H1 (cell line): Measurements from ENCODE around the gene AHRR. TPM values are rescaled to one million over a fixed set of nuclear protein-coding genes. Genes with fewer than 3 reads are reported as not detected.

Experiments used
- CTCF ChIA-PET: fragments of 300-600 bp; sonication (Branson Sonifier 250); formaldehyde crosslinking; loops from one replicate; lab custom pipeline; 2021; ENCODE audit not compliant: partially characterized antibody; lab: Charles Lee
- POLR2A ChIA-PET: fragments of 300-600 bp; sonication (Branson Sonifier 250); formaldehyde crosslinking; loops from one replicate; lab custom pipeline; 2021; ENCODE audit warnings: inconsistent platforms; ENCODE audit not compliant: partially characterized antibody; lab: Charles Lee
- DNase-seq, 2 experiments: peaks; one replicate each; pipeline versions ENCODE4 v3.0.0 to v3.0.0-alpha.2; 2010 to 2022; ENCODE audit warnings: low spot score in 2 of 2, low read depth in 1 of 2, mixed read lengths in 1 of 2
- FAIRE-seq: peaks from 2 replicates; lab custom pipeline; 2011; peaks lifted over from hg19 to GRCh38; lab: Jason Lieb, UNC
- H2AFZ ChIP-seq: 2 replicates; pipeline ENCODE4 v1.8.1; 2012; ENCODE audit warnings: low read length, inconsistent platforms
- H2AK5ac ChIP-seq: 2 replicates; pipeline ENCODE4 v1.6.1; 2013; ENCODE audit warnings: low read depth, low read length
- H2BK120ac ChIP-seq: replicated peaks from 2 replicates; pipeline ENCODE3; 2013; ENCODE audit warnings: low read depth, low read length, inconsistent platforms
- H2BK12ac ChIP-seq: 2 replicates; pipeline ENCODE4 v1.6.1; 2013; ENCODE audit warnings: low read depth, low read length
- H2BK15ac ChIP-seq: 2 replicates; pipeline ENCODE4 v1.6.1; 2013; ENCODE audit warnings: low read length
- H2BK20ac ChIP-seq: 2 replicates; pipeline ENCODE4 v1.6.1; 2013; ENCODE audit warnings: low read length
- H2BK5ac ChIP-seq: 2 replicates; pipeline ENCODE4 v1.6.1; 2013; ENCODE audit warnings: low read depth, low read length
- H3K14ac ChIP-seq: 2 replicates; pipeline ENCODE4 v1.6.1; 2013; ENCODE audit warnings: inconsistent platforms; ENCODE audit not compliant: insufficient read length
- H3K18ac ChIP-seq: 2 replicates; pipeline ENCODE4 v1.6.1; 2013; ENCODE audit warnings: low read length; ENCODE audit errors: extremely low read depth
- H3K23ac ChIP-seq: 2 replicates; pipeline ENCODE4 v1.6.1; 2013; ENCODE audit warnings: inconsistent platforms; ENCODE audit not compliant: insufficient read length
- H3K23me2 ChIP-seq: 2 replicates; pipeline ENCODE4 v1.6.1; 2013; ENCODE audit warnings: low read depth, low read length
- H3K27ac ChIP-seq: 2 replicates; pipeline ENCODE4 v1.6.1; 2011; ENCODE audit warnings: low read depth, low read length, inconsistent platforms
- H3K27me3 ChIP-seq, 4 experiments: replicated peaks in 1 of 4; 1 replicate in 1 of 4; 2 replicates in 3 of 4; pipeline versions ENCODE4 v1.6.1 to v1.8.1; 2011 to 2013; ENCODE audit warnings: low read length in 3 of 4, mild to moderate bottlenecking in 3 of 4, inconsistent platforms in 2 of 4, mixed read lengths in 2 of 4, moderate library complexity in 1 of 4; ENCODE audit not compliant: control insufficient read depth in 3 of 4, insufficient read depth in 3 of 4; ENCODE audit errors: extremely low read depth in 1 of 4
- H3K36me3 ChIP-seq, 4 experiments: 2 replicates each; pipeline versions ENCODE4 v1.6.1 to v1.8.1; 2011 to 2013; ENCODE audit warnings: mild to moderate bottlenecking in 4 of 4, low read length in 3 of 4, moderate library complexity in 2 of 4, control low read depth in 1 of 4, inconsistent platforms in 1 of 4; ENCODE audit not compliant: insufficient read depth in 4 of 4, control insufficient read depth in 2 of 4
- H3K4ac ChIP-seq: replicated peaks from 2 replicates; pipeline ENCODE3; 2013; ENCODE audit warnings: low read length, low read depth, mixed read lengths, inconsistent platforms; ENCODE audit not compliant: insufficient read length
- H3K4me1 ChIP-seq, 4 experiments: replicated peaks in 1 of 4; 1 replicate in 1 of 4; 2 replicates in 3 of 4; pipeline versions ENCODE4 v1.6.1 to v1.8.1; 2011 to 2013; ENCODE audit warnings: low read length in 3 of 4, inconsistent platforms in 2 of 4, mixed read lengths in 1 of 4; ENCODE audit not compliant: insufficient read depth in 4 of 4, control insufficient read depth in 3 of 4
- H3K4me2 ChIP-seq, 2 experiments: 2 replicates each; pipeline versions ENCODE4 v1.6.1 to v1.8.1; 2011 to 2013; ENCODE audit warnings: low read depth in 2 of 2, low read length in 2 of 2, control low read depth in 1 of 2, inconsistent platforms in 1 of 2, mild to moderate bottlenecking in 1 of 2; ENCODE audit not compliant: insufficient read depth in 1 of 2
- H3K4me3 ChIP-seq, 4 experiments: fragments of 200-600, 300-600 bp in 1 of 4; sonication (generic), shearing (Covaris generic), sonication (Bioruptor Twin) in 1 of 4; 2 replicates each; pipeline versions ENCODE4 v1.5.1 to v1.8.1; 2011 to 2016; ENCODE audit warnings: low read length in 4 of 4, low read depth in 3 of 4, control low read depth in 2 of 4, inconsistent platforms in 2 of 4, mild to moderate bottlenecking in 2 of 4, mixed read lengths in 1 of 4, moderate library complexity in 1 of 4; ENCODE audit not compliant: insufficient read depth in 2 of 4; ENCODE audit errors: extremely low read depth in 1 of 4
- H3K56ac ChIP-seq: replicated peaks from 2 replicates; pipeline ENCODE3; 2013; ENCODE audit warnings: low read depth, mild to moderate bottlenecking, mixed read lengths, low read length, inconsistent platforms; ENCODE audit not compliant: insufficient read length
- H3K79me1 ChIP-seq: 2 replicates; pipeline ENCODE4 v1.6.1; 2013; ENCODE audit warnings: low read depth, low read length, control low read depth
- H3K79me2 ChIP-seq, 2 experiments: 2 replicates each; pipeline versions ENCODE4 v1.6.1 to v1.8.1; 2012 to 2013; ENCODE audit warnings: low read length in 2 of 2, mild to moderate bottlenecking in 2 of 2, inconsistent platforms in 1 of 2; ENCODE audit not compliant: insufficient read depth in 2 of 2, control insufficient read depth in 1 of 2
- H3K9ac ChIP-seq, 4 experiments: replicated peaks in 1 of 4; 1 replicate in 1 of 4; 2 replicates in 3 of 4; pipeline versions ENCODE4 v1.6.1 to v1.8.1; 2011 to 2013; ENCODE audit warnings: low read depth in 3 of 4, low read length in 3 of 4, control low read depth in 2 of 4, mild to moderate bottlenecking in 2 of 4, moderate library complexity in 2 of 4, inconsistent platforms in 1 of 4; ENCODE audit errors: extremely low read depth in 1 of 4
- H3K9me3 ChIP-seq, 2 experiments: 2 replicates each; pipeline versions ENCODE4 v1.6.1 to v1.8.1; 2012 to 2013; ENCODE audit warnings: mild to moderate bottlenecking in 2 of 2, moderate library complexity in 2 of 2, control low read depth in 1 of 2, inconsistent platforms in 1 of 2, low read depth in 1 of 2, low read length in 1 of 2, mixed read lengths in 1 of 2; ENCODE audit not compliant: insufficient read depth in 2 of 2
- H4K20me1 ChIP-seq, 2 experiments: replicated peaks in 1 of 2; 2 replicates each; pipeline versions ENCODE3 to v1.8.1; 2011 to 2013; ENCODE audit warnings: inconsistent platforms in 2 of 2, low read length in 2 of 2, mild to moderate bottlenecking in 1 of 2; ENCODE audit not compliant: insufficient read depth in 2 of 2, control insufficient read depth in 1 of 2
- H4K5ac ChIP-seq: 2 replicates; pipeline ENCODE4 v1.6.1; 2013; ENCODE audit warnings: low read length, low read depth, mixed read lengths, inconsistent platforms; ENCODE audit not compliant: insufficient read length
- H4K8ac ChIP-seq: 2 replicates; pipeline ENCODE4 v1.8.0; 2013; ENCODE audit warnings: mild to moderate bottlenecking, moderate library complexity, low read length, inconsistent platforms; ENCODE audit not compliant: insufficient read depth; ENCODE audit errors: extremely low read depth
- H4K91ac ChIP-seq: replicated peaks from 2 replicates; pipeline ENCODE3; 2013; ENCODE audit warnings: low read length, mixed read lengths, inconsistent platforms; ENCODE audit not compliant: insufficient read length
- ASH2L ChIP-seq: fragments of 200-600, 300-600 bp; sonication (generic); IDR thresholded peaks from one replicate; pipeline ENCODE4 v1.7.1; 2017; ENCODE audit warnings: low read length
- EGR1 ChIP-seq: IDR thresholded peaks from 2 replicates; pipeline ENCODE4 v1.6.1; 2011; ENCODE audit warnings: low read depth, low read length, borderline replicate concordance
- POLR2AphosphoS5 ChIP-seq: IDR thresholded peaks from 2 replicates; pipeline ENCODE4 v1.6.1; 2011; ENCODE audit warnings: low read depth, low read length
- RNF2 ChIP-seq: fragments of 200-900, 300-1000 bp; sonication (generic); IDR thresholded peaks from 2 replicates; pipeline ENCODE4 v1.7.1; 2016; ENCODE audit warnings: borderline replicate concordance, low read depth, mild to moderate bottlenecking, antibody characterized with exemption, low read length; ENCODE audit not compliant: poor library complexity, severe bottlenecking; ENCODE audit errors: missing control alignments
- SP4 ChIP-seq: IDR thresholded peaks from 2 replicates; pipeline ENCODE4 v1.6.1; 2012; ENCODE audit warnings: low read length, inconsistent platforms
- WGBS, 2 experiments: shearing (Covaris generic) in 1 of 2; methylation state at CpG; one replicate each; pipeline versions ENCODE4 v1.1.6 to v1.1.7; 2013 to 2015; ENCODE audit warnings: low lambda C conversion rate in 2 of 2, mixed read lengths in 2 of 2, inconsistent platforms in 1 of 2, low coverage in 1 of 2, missing lambda C conversion rate in 1 of 2; ENCODE audit not compliant: insufficient replicate concordance in 2 of 2, insufficient coverage in 1 of 2, insufficient read length in 1 of 2; ENCODE audit errors: extremely low coverage in 1 of 2, missing lambda C conversion rate in 1 of 2; 5-methylcytosine and 5-hydroxymethylcytosine counted together
- polyA plus RNA-seq, 7 experiments: library from polyadenylated mRNA; depleted of rRNA in 3 of 7; stranded (reverse) in 5 of 7; unstranded in 2 of 7; fragments of >200 nt in 5 of 7; fragments of 200-250 nt in 2 of 7; gene quantifications; 1 replicate in 5 of 7; 2 replicates in 1 of 7; 4 replicates in 1 of 7; pipeline versions ENCODE4 v1.2.1 to v1.2.3, GENCODE V29; 2011 to 2013; ENCODE audit warnings: missing spikeins in 2 of 7, mixed read lengths in 2 of 7
- total RNA-seq: library from RNA; stranded (reverse); fragmentation: NEBNext Ultra II Directional; extraction: Animal tissue kit (Norgen Biotek cat#: 25700); gene quantifications from 2 replicates; pipeline ENCODE4 v1.2.1, GENCODE V29; 2021
- TF ChIP-seq, protein P1 (sequence below), 3 experiments: IDR thresholded peaks; 1 replicate in 2 of 3; 2 replicates in 1 of 3; pipeline versions ENCODE4 v1.5.1 to v1.6.1; 2011; ENCODE audit warnings: low read length in 3 of 3, mild to moderate bottlenecking in 3 of 3, inconsistent platforms in 2 of 3, low read depth in 1 of 3, moderate library complexity in 1 of 3; ENCODE audit not compliant: insufficient read depth in 1 of 3; ENCODE audit errors: control extremely low read depth in 1 of 3
- TF ChIP-seq, protein P2 (sequence below): IDR thresholded peaks from 2 replicates; pipeline ENCODE4 v1.6.1; 2012; ENCODE audit warnings: inconsistent platforms

AHRR gene
- total and polyA plus RNA-seq, 2 of the 8 experiments (the other 6 are each of a cell fraction or from before 2014, with no cell fraction given) = 0.41 to 0.80 TPM

DNA sequence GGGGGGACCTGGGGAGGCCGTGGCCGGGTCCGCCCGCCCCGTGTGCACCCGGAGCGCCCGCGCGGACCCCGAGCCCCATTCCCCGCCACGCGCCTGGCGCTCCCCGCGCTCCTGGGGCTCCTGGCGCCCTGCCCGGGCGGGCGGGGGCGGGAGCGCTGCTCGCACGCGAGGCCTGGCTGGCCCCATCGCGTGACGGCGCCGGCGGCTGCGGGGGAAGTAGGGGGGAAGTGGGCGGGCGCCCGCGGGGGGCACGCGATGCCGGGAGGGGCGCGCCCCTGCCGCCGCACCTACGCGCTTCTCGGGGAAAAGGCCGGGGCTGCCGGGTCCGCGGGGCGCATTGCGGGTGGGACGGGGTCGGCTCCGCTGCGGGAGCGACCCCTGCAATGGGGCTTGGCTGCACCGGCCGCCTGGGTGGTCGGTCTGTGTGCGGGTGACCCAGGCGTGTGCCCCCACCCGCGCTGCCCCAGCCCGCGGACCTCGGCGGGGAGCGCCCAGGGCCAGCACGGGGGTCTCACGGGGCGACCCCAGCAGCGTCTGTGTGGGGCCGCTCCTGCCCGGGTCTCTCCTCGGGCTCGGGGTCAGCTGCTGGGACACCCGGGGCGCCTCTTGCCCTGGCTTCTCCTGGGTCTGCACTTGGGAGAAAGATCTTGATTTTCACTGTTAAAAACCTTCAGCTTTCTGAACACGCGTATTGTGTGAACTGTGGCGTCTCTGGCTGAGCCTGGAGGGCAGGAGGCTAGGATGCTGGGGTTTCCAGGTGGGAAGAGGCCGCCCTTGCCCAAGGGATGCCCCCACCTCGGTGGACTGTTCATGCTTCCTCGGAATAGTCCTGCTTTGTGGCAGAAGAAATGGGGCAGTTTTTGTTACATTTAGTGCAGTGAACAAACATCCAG lies 52.4 kb downstream of the AHRR start:
- Histone ChIP-seq H4K91ac (no peak overlapping the region), H3K79me1 (no peaks in the 10 kb centered on the region), H3K23me2 (peaks cover 3% of the 10 kb centered on the region; the same call in 1 of the 2 replicates), H2BK120ac (no peak overlapping the region), H4K20me1 (no peaks in the 10 kb centered on the region), H4K8ac (no peak overlapping the region), H3K23ac (no peak overlapping the region), H2BK15ac (no peak overlapping the region), H3K4me2 (peak overlapping the region; percentile 4 to 72; a peak in 3 of 4 replicates), H3K27ac (no peak overlapping the region), H3K9me3 (no peaks in the 10 kb centered on the region), H3K36me3 (no peaks in the 10 kb centered on the region), H2AFZ (no peak overlapping the region), H3K4me1 (peaks cover 0 to 10% (median 5%) of the 10 kb centered on the region in 4 experiments; a peak in 5 of 7 replicates), H2AK5ac (no peak overlapping the region), H3K4ac (no peak overlapping the region), H2BK12ac (no peak overlapping the region), H3K27me3 (peaks cover 0 to 20% (median 14%) of the 10 kb centered on the region in 4 experiments; a peak in 5 of 7 replicates), H3K9ac (peak overlapping the region in 1 of 4 experiments; percentile 43; a peak in 1 of 7 replicates), H3K79me2 (no peaks in the 10 kb centered on the region), H3K14ac (no peak overlapping the region), H3K56ac (no peak overlapping the region), H3K4me3 (peak overlapping the region; percentile 1 to 57 (median 14); a peak in 5 of 8 replicates), H3K18ac (no peak overlapping the region), H2BK20ac (no peak overlapping the region), H4K5ac (no peak overlapping the region), H2BK5ac (no peak overlapping the region)
- ChIA-PET CTCF (interaction anchor here (0.8 to 1.8 kb wide), 5 partner anchors 12 to 173 kb away, joined by 3 to 4 read pairs (median 3); no protein-coding TSS in a partner anchor), POLR2A (interaction anchor here (1.3 kb wide), 1 partner anchor 26 kb away, joined by 4 read pairs; no protein-coding TSS in a partner anchor)
- FAIRE-seq (no peak), DNase-seq (peak in 1 of 2 experiments; percentile 48)
- 51% methylated on average over 6 of the region's 86 CpGs; no CpG with 5 or more reads in 1 of the 2 experiments for WGBS, 2 experiments
- TF ChIP-seq, protein P1, sequence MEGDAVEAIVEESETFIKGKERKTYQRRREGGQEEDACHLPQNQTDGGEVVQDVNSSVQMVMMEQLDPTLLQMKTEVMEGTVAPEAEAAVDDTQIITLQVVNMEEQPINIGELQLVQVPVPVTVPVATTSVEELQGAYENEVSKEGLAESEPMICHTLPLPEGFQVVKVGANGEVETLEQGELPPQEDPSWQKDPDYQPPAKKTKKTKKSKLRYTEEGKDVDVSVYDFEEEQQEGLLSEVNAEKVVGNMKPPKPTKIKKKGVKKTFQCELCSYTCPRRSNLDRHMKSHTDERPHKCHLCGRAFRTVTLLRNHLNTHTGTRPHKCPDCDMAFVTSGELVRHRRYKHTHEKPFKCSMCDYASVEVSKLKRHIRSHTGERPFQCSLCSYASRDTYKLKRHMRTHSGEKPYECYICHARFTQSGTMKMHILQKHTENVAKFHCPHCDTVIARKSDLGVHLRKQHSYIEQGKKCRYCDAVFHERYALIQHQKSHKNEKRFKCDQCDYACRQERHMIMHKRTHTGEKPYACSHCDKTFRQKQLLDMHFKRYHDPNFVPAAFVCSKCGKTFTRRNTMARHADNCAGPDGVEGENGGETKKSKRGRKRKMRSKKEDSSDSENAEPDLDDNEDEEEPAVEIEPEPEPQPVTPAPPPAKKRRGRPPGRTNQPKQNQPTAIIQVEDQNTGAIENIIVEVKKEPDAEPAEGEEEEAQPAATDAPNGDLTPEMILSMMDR (IDR thresholded peaks at IDR 0.05; ENCODE audit: control extremely low read depth in 1 of 3, insufficient read depth in 1 of 3, low read depth in 1 of 3, low read length in 3 of 3) = no peak
- no peak for TF ChIP-seq SP4
- no peak for TF ChIP-seq ASH2L
- no peak for TF ChIP-seq POLR2AphosphoS5
- TF ChIP-seq RNF2 = no peak
- peak; percentile 54; the same call in 1 of the 2 replicates for TF ChIP-seq EGR1
- TF ChIP-seq, protein P2, sequence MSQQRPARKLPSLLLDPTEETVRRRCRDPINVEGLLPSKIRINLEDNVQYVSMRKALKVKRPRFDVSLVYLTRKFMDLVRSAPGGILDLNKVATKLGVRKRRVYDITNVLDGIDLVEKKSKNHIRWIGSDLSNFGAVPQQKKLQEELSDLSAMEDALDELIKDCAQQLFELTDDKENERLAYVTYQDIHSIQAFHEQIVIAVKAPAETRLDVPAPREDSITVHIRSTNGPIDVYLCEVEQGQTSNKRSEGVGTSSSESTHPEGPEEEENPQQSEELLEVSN = peak; percentile 25; the same call in 1 of the 2 replicates
